Transverse colon (tissue), 4 donors: ENCODE results near the gene CAPS2. TPM values are rescaled to one million over a fixed set of nuclear protein-coding genes. Genes with fewer than 3 reads are reported as not detected.

Source experiments
- DNase-seq: peaks from one replicate; pipeline ENCODE4 v3.0.0-alpha.2; 2019
- H3K27ac ChIP-seq, 4 donors: fragments of 200-600 bp; sonication (generic); 2 replicates each; pipeline ENCODE4 v1.5.1; 2016 to 2018; ENCODE audit warnings: inconsistent platforms in 4 of 4
- H3K27me3 ChIP-seq: fragments of 200-600 bp; sonication (generic); 2 replicates; pipeline ENCODE4 v1.5.1; 2017; ENCODE audit warnings: inconsistent platforms
- H3K36me3 ChIP-seq, 4 donors: fragments of 200-600 bp; sonication (generic); 2 replicates each; pipeline ENCODE4 v1.5.1; 2017 to 2019; ENCODE audit warnings: inconsistent platforms in 4 of 4
- H3K4me1 ChIP-seq, 4 donors: fragments of 200-600 bp; sonication (generic); 2 replicates each; pipeline ENCODE4 v1.5.1; 2017 to 2020; ENCODE audit warnings: inconsistent platforms in 4 of 4
- H3K4me3 ChIP-seq, 4 donors: fragments of 200-600 bp; sonication (generic); 1 replicate in 1 of 4; 2 replicates in 3 of 4; pipeline versions ENCODE4 v1.5.1 to v1.6.1; 2017 to 2019; ENCODE audit warnings: inconsistent platforms in 4 of 4
- H3K9me3 ChIP-seq, 2 donors: fragments of 200-600 bp; sonication (generic); 2 replicates each; pipeline ENCODE4 v1.5.1; 2017 to 2019; ENCODE audit warnings: inconsistent platforms in 2 of 2
- EP300 ChIP-seq: sonication (generic); formaldehyde crosslinking; IDR thresholded peaks from one replicate; pipeline ENCODE4 v1.6.1; 2017; ENCODE audit warnings: antibody characterized with exemption, low read depth
- POLR2A ChIP-seq: fragments of 450-650 bp; IDR thresholded peaks from one replicate; pipeline ENCODE4 v1.6.1; 2016; ENCODE audit warnings: antibody characterized with exemption, mild to moderate bottlenecking, moderate library complexity
- POLR2AphosphoS5 ChIP-seq, 3 donors: sonication (generic); formaldehyde crosslinking; IDR thresholded peaks; one replicate each; pipeline ENCODE4 v1.6.1; 2016; ENCODE audit warnings: antibody characterized with exemption in 3 of 3
- WGBS, 2 donors: methylation state at CpG; one replicate each; pipeline ENCODE4 v1.1.5; 2018; ENCODE audit warnings: low coverage in 1 of 2; 5-methylcytosine and 5-hydroxymethylcytosine counted together
- in situ Hi-C, 4 donors: fragments of 200-750 bp; cut with MboI; loops; one replicate each; pipeline versions ENCODE4 v1.15.0 to v1.15.1; 2017; ENCODE audit warnings: low sequenced_read_pairs in 3 of 4, low pct_ligation_motif_present in 1 of 4, low pct_unique_long_range_greater_than_20kb in 1 of 4
- intact Hi-C: fragments of 100-400 bp; cut with DNase I; formaldehyde crosslinking; loops from one replicate; pipeline ENCODE4 v1.15.1; 2023; ENCODE audit warnings: low total_unique reads
- total RNA-seq, 4 donors: library from RNA; depleted of rRNA; stranded (reverse); fragments of >200 nt; gene quantifications; one replicate each; pipeline ENCODE4 v1.1.0, GENCODE V29; 2016
- TF ChIP-seq, protein P1 (sequence below), 5 experiments: fragments of 200-600 bp in 3 of 5; fragments of 450-650 bp in 2 of 5; sonication (generic) in 3 of 5; IDR thresholded peaks; 1 replicate in 2 of 5; 2 replicates in 3 of 5; pipeline ENCODE4 v1.5.1; 2016 to 2017; ENCODE audit warnings: antibody characterized with exemption in 5 of 5, inconsistent platforms in 3 of 5, mild to moderate bottlenecking in 2 of 5, moderate library complexity in 1 of 5

CAPS2 gene
- total RNA-seq, 4 donors from 2014 or later: 2.0 to 10.3 (median 4.9) TPM

DNA sequence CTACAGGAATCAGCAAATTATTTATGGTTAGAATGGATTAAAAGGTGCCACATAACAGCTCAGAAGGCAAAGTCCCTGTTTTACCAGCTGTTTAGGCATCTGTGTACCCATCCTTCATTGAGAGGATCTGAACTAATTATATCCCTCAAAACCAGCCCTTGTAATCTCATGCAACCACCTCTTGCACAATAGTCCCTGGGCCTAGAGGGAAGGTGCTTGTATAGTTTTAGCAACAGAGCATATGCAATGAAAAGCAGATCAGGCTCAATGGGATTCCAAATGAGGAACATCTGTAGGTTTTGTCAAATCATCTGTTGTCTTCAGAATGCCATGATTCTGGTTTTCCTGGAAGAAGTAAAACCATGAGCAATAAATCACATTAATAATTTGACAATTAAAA lies 34.8 kb upstream of the CAPS2 start:
- H3K9me3 ChIP-seq: no peaks in the 10 kb centered on the region
- H3K4me1 ChIP-seq: peaks cover 0 to 4% (median 0%) of the 10 kb centered on the region in 4 donors
- in situ Hi-C loops (no loop called here), intact Hi-C loops (no loop called here)
- no peak for DNase-seq
- no peak for TF ChIP-seq EP300
- TF ChIP-seq POLR2AphosphoS5 (IDR thresholded peaks at IDR 0.05): no peak
- TF ChIP-seq, protein P1, sequence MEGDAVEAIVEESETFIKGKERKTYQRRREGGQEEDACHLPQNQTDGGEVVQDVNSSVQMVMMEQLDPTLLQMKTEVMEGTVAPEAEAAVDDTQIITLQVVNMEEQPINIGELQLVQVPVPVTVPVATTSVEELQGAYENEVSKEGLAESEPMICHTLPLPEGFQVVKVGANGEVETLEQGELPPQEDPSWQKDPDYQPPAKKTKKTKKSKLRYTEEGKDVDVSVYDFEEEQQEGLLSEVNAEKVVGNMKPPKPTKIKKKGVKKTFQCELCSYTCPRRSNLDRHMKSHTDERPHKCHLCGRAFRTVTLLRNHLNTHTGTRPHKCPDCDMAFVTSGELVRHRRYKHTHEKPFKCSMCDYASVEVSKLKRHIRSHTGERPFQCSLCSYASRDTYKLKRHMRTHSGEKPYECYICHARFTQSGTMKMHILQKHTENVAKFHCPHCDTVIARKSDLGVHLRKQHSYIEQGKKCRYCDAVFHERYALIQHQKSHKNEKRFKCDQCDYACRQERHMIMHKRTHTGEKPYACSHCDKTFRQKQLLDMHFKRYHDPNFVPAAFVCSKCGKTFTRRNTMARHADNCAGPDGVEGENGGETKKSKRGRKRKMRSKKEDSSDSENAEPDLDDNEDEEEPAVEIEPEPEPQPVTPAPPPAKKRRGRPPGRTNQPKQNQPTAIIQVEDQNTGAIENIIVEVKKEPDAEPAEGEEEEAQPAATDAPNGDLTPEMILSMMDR (IDR thresholded peaks at IDR 0.05): no peak
- no peak for TF ChIP-seq POLR2A
- H3K27me3 ChIP-seq: no peaks in the 10 kb centered on the region
- H3K27ac ChIP-seq: no peak overlapping the region
- H3K36me3 ChIP-seq: no peaks in the 10 kb centered on the region
- no peak overlapping the region for H3K4me3 ChIP-seq

DNA sequence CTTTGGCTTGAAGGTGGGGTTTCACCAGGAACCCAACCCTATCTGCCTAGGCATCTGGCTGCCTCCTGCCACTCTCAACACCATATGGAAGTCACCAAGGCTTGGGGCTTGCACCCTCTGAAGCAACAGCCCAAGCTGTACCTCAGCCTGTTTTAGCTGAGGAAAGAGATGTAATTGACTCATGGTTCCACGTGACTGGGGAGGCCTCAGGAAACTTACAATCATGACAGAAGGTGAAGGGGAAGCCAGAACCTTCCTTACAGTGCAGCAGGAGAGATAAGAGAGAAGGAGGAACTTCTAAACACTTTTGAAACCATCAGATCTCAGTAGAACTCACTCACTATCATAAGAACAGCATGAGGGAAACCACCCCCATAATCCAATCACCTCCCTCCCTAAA lies 31.3 kb upstream of the CAPS2 start:
- Histone ChIP-seq H3K36me3 (no peaks in the 10 kb centered on the region), H3K27ac (no peak overlapping the region), H3K27me3 (no peaks in the 10 kb centered on the region), H3K4me1 (peaks cover 0 to 3% (median 0%) of the 10 kb centered on the region in 4 donors), H3K4me3 (no peak overlapping the region), H3K9me3 (no peaks in the 10 kb centered on the region)
- in situ Hi-C loops (no loop called here), intact Hi-C loops (no loop called here)
- DNase-seq: no peak
- no peak for TF ChIP-seq POLR2A
- TF ChIP-seq POLR2AphosphoS5 (IDR thresholded peaks at IDR 0.05): no peak
- TF ChIP-seq EP300: no peak
- TF ChIP-seq, protein P1 (IDR thresholded peaks at IDR 0.05): no peak
- 44% methylated on average over 1 of the region's 1 CpG; no CpG with 5 or more reads in 1 of the 2 donors for WGBS, 2 donors

DNA sequence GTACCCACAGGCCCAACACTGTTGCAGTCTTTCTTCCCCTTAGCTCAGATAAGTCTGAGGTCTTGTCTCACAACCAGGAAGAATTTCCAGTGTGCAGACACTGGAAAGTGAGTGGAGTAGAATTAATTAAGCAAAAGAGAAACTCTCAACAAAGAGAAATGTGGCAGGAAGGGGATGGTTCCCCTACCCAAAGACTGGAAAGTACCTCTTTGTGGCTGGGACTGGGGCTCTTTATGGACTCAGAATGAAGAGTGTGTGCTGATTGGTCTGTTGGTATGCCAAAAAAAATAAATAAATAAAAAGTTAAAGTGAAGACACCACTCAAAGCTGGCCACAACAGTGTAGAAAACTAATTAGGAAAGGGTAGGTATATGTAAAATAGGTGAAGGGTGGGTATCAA lies 30.8 kb upstream of the CAPS2 start:
- Histone ChIP-seq H3K4me1 (no peaks in the 10 kb centered on the region), H3K27ac (no peak overlapping the region), H3K36me3 (no peaks in the 10 kb centered on the region), H3K4me3 (no peak overlapping the region), H3K27me3 (no peaks in the 10 kb centered on the region), H3K9me3 (no peaks in the 10 kb centered on the region)
- TF ChIP-seq POLR2A: no peak
- TF ChIP-seq, protein P1 (IDR thresholded peaks at IDR 0.05): no peak
- TF ChIP-seq EP300: no peak
- TF ChIP-seq POLR2AphosphoS5 (IDR thresholded peaks at IDR 0.05): no peak
- in situ Hi-C loops: no loop called here
- DNase-seq: no peak
- intact Hi-C loops: no loop called here

DNA sequence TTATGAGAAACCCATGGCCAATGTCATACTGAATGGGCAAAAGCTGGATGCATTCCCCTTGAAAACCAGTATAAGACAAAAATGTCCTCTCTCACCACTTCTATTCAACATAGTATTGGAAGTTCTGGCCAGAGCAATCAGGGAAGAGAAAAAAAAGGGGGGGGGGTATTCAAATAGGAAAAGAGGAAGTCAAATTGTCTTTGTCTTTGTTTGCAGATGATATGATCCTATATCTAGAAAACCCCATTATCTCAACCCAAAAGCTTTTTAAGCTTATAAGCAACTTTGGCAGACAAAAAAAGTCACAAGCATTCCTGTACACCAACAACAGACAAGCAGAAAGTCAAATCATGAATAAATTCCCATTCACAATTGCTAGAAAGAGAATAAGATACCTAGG lies 23.9 kb upstream of the CAPS2 start:
- Histone ChIP-seq H3K4me3 (no peak overlapping the region), H3K9me3 (peaks cover 6% of the 10 kb centered on the region in 2 donors), H3K27me3 (no peaks in the 10 kb centered on the region), H3K36me3 (no peaks in the 10 kb centered on the region), H3K27ac (no peak overlapping the region), H3K4me1 (no peaks in the 10 kb centered on the region)
- in situ Hi-C loops: no loop called here
- intact Hi-C loops: no loop called here
- no peak for DNase-seq
- TF ChIP-seq POLR2AphosphoS5 (IDR thresholded peaks at IDR 0.05): no peak

DNA sequence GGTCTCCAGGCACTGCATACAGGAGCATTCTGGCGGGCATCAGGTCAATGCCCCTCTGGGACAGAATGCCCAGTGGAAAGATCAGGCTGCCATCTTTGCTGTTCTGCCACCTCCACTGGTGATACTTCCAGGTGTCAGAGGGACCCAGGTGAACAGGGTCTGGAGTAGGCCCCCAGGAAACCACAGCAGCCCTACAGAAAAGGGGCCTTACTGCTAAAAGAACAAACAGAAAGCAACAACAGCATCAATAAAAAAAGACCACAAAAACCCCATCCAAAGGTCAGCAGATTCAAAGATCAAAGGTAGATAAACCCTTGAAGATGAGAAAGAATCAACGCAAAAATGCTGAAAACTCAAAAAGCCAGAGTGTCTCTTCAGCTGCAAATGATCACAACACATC lies 20.3 kb upstream of the CAPS2 start:
- Histone ChIP-seq H3K4me3 (no peak overlapping the region), H3K36me3 (no peaks in the 10 kb centered on the region), H3K9me3 (peaks cover 3 to 6% of the 10 kb centered on the region in 2 donors), H3K4me1 (no peaks in the 10 kb centered on the region), H3K27ac (no peak overlapping the region), H3K27me3 (no peaks in the 10 kb centered on the region)
- 74% methylated on average over 2 of the region's 2 CpGs; no CpG with 5 or more reads in 1 of the 2 donors for WGBS, 2 donors
- no peak for TF ChIP-seq EP300
- no peak for DNase-seq
- intact Hi-C loops (no loop called here), in situ Hi-C loops (no loop called here)
